Loucy (cell line): ENCODE measurements around the gene FXYD6.

Experiments
- CTCF ChIP-seq: fragments of 200-600 bp; sonication (generic); conservative IDR thresholded peaks from 2 replicates; pipeline ENCODE4 v1.5.1; 2014; ENCODE audit warnings: mild to moderate bottlenecking, antibody characterized with exemption, low read length
- EZH2phosphoT487 ChIP-seq: fragments of 200-600 bp; IDR thresholded peaks from 2 replicates; pipeline ENCODE4 v1.6.1; 2018; ENCODE audit warnings: antibody characterized with exemption, mild to moderate bottlenecking, moderate library complexity, borderline replicate concordance

GRCh38 chr11:117794772-117795629 lies 81.5 kb downstream of the FXYD6 start:
- TF ChIP-seq CTCF (no peak), EZH2phosphoT487 (no peak)
